ENCODE data around the gene MRPS7. TPM values are rescaled to one million over a fixed set of nuclear protein-coding genes. Genes with fewer than 3 reads are reported as not detected.
A peak's percentile ranks its signal among the peaks of the same experiment; 100 is the strongest.

Gene MRPS7
- total and polyA plus RNA-seq, 2 donors (not counting 3 experiments of a cell fraction or from before 2014, with no cell fraction given), result 79.8 to 82.8 TPM

DNA sequence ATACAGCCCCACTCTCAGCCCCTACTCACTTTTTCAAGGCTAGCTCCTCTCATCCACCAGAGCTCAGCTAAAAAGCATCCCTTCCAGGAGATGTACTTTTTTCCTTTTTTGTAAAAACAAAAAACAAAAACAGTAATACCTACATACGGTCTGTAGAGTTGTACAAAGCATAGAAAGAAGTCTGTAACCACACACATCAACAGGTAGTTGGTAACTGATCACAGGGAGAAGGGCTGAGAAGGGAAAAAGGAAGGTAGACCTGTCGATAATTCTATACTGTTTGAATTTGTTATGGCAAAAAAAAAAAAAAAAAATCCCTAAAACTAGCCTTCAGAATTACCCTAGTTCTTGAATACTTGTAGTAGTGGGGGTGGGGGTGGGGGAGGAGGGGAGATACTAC lies 26.7 kb downstream of the MRPS7 start:
- no peak for FAIRE-seq

More for the DNA sequence above, 26.7 kb downstream of the MRPS7 start:
- H3K27ac ChIP-seq (ENCODE audit: insufficient read depth, low read depth, low read length), result no peak overlapping the region
- dilution Hi-C loops (cut with MboI; ENCODE audit: extremely low pct_ligation_motif_present, low sequenced_read_pairs), result no loop called here
- no peak for TF ChIP-seq GATA2 (IDR thresholded peaks at IDR 0.05; ENCODE audit: insufficient read depth, insufficient read length, low read depth, low read length)
- TF ChIP-seq, protein P1, sequence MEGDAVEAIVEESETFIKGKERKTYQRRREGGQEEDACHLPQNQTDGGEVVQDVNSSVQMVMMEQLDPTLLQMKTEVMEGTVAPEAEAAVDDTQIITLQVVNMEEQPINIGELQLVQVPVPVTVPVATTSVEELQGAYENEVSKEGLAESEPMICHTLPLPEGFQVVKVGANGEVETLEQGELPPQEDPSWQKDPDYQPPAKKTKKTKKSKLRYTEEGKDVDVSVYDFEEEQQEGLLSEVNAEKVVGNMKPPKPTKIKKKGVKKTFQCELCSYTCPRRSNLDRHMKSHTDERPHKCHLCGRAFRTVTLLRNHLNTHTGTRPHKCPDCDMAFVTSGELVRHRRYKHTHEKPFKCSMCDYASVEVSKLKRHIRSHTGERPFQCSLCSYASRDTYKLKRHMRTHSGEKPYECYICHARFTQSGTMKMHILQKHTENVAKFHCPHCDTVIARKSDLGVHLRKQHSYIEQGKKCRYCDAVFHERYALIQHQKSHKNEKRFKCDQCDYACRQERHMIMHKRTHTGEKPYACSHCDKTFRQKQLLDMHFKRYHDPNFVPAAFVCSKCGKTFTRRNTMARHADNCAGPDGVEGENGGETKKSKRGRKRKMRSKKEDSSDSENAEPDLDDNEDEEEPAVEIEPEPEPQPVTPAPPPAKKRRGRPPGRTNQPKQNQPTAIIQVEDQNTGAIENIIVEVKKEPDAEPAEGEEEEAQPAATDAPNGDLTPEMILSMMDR (IDR thresholded peaks at IDR 0.05; ENCODE audit: extremely low read depth in 1 of 2, insufficient read depth in 1 of 2, low read depth in 1 of 2, low read length in 2 of 2), result no peak
- TF ChIP-seq JUN (IDR thresholded peaks at IDR 0.05; ENCODE audit: borderline replicate concordance, insufficient read depth, insufficient read length, low read depth), result no peak
- TF ChIP-seq, protein P2, sequence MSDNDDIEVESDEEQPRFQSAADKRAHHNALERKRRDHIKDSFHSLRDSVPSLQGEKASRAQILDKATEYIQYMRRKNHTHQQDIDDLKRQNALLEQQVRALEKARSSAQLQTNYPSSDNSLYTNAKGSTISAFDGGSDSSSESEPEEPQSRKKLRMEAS (IDR thresholded peaks at IDR 0.05; ENCODE audit: insufficient read depth, insufficient read length), result no peak
- H3K27me3 ChIP-seq (ENCODE audit: control insufficient read depth in 2 of 2, insufficient read depth in 2 of 2, low read length in 2 of 2), result no peaks in the 10 kb centered on the region
- ChIA-PET CTCF (interaction anchor here (1.1 to 2.4 kb wide), 2 partner anchors 19 to 105 kb away, joined by 6 to 68 read pairs; partner anchors contain the start of gene MIF4GD), POLR2A (interaction anchor here (1.3 to 1.7 kb wide), 2 partner anchors 10 to 18 kb away, joined by 3 to 17 read pairs; partner anchors contain the start of gene MIF4GD)
- peaks cover 0 to 10% of the 10 kb centered on the region in 2 experiments for H3K36me3 ChIP-seq (ENCODE audit: control insufficient read depth in 2 of 2, extremely low read depth in 1 of 2, insufficient read depth in 2 of 2, low read length in 2 of 2)
- H3K4me2 ChIP-seq (ENCODE audit: insufficient read depth, low read length), result peak overlapping the region; percentile 83
- H3K79me2 ChIP-seq (ENCODE audit: control insufficient read depth, insufficient read depth, low read length), result peaks cover 8% of the 10 kb centered on the region
- intact Hi-C loops (cut with micrococcal nuclease), result loop anchor here (2.0 kb wide), 1 partner anchor 18 kb away; the partner anchor contains the start of gene MIF4GD
- no peaks in the 10 kb centered on the region for H4K20me1 ChIP-seq (replicated peaks; ENCODE audit: control insufficient read depth, extremely low read depth, insufficient read depth, low read length)
- H3K9ac ChIP-seq (replicated peaks; ENCODE audit: extremely low read depth, insufficient read depth, low read length), result peak overlapping the region; percentile 72
- no TSS peak for BruUV-seq (replicated peaks)
- no peak for DNase-seq (ENCODE audit: low read depth, low spot score)
- no peaks in the 10 kb centered on the region for H3K9me3 ChIP-seq (replicated peaks; ENCODE audit: control insufficient read depth, insufficient read depth, low read length)
- H2AFZ ChIP-seq (ENCODE audit: low read depth, low read length), result no peak overlapping the region
- peak overlapping the region; percentile 66 to 85 (median 75) for H3K4me3 ChIP-seq (replicated peaks in 1 of 3; ENCODE audit: insufficient read depth in 1 of 3, low read depth in 1 of 3, low read length in 3 of 3)
- no peaks in the 10 kb centered on the region for H3K9me1 ChIP-seq (replicated peaks; ENCODE audit: control insufficient read depth, extremely low read depth, insufficient read depth, low read length)
- peaks cover 8% of the 10 kb centered on the region for H3K4me1 ChIP-seq (ENCODE audit: control insufficient read depth, extremely low read depth, insufficient read depth, low read length)

All from endothelial cell of umbilical vein (primary cell).